HFF-Myc (cell line): ENCODE results near the gene SPRYD3.

Experiments
- DNase-seq: peaks from one replicate; pipeline ENCODE4 v3.0.0-alpha.2; 2011; ENCODE audit warnings: low read depth; ENCODE audit errors: extremely low read depth
- H3K4me3 ChIP-seq: replicated peaks from 2 replicates; pipeline ENCODE4 v1.5.1; 2011; ENCODE audit warnings: low read depth, mild to moderate bottlenecking, control low read depth, low read length
- TF ChIP-seq, protein P1 (sequence below): IDR thresholded peaks from 2 replicates; pipeline ENCODE4 v1.5.1; 2012; ENCODE audit warnings: mild to moderate bottlenecking, low read depth, low read length, control low read depth; ENCODE audit errors: missing control alignments

Gene SPRYD3

GRCh38 chr12:53064613-53065436, 14.4 kb downstream of the SPRYD3 start:
- TF ChIP-seq, protein P1, sequence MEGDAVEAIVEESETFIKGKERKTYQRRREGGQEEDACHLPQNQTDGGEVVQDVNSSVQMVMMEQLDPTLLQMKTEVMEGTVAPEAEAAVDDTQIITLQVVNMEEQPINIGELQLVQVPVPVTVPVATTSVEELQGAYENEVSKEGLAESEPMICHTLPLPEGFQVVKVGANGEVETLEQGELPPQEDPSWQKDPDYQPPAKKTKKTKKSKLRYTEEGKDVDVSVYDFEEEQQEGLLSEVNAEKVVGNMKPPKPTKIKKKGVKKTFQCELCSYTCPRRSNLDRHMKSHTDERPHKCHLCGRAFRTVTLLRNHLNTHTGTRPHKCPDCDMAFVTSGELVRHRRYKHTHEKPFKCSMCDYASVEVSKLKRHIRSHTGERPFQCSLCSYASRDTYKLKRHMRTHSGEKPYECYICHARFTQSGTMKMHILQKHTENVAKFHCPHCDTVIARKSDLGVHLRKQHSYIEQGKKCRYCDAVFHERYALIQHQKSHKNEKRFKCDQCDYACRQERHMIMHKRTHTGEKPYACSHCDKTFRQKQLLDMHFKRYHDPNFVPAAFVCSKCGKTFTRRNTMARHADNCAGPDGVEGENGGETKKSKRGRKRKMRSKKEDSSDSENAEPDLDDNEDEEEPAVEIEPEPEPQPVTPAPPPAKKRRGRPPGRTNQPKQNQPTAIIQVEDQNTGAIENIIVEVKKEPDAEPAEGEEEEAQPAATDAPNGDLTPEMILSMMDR: no peak
- DNase-seq: no peak
- no peak overlapping the region for H3K4me3 ChIP-seq

GRCh38 chr12:53063708-53064612, 15.2 kb downstream of the SPRYD3 start:
- H3K4me3 ChIP-seq: no peak overlapping the region
- DNase-seq: no peak
- TF ChIP-seq, protein P1: no peak

GRCh38 chr12:53062977-53063707, 16.0 kb downstream of the SPRYD3 start:
- no peak overlapping the region for H3K4me3 ChIP-seq
- TF ChIP-seq, protein P1: no peak
- no peak for DNase-seq

DNA sequence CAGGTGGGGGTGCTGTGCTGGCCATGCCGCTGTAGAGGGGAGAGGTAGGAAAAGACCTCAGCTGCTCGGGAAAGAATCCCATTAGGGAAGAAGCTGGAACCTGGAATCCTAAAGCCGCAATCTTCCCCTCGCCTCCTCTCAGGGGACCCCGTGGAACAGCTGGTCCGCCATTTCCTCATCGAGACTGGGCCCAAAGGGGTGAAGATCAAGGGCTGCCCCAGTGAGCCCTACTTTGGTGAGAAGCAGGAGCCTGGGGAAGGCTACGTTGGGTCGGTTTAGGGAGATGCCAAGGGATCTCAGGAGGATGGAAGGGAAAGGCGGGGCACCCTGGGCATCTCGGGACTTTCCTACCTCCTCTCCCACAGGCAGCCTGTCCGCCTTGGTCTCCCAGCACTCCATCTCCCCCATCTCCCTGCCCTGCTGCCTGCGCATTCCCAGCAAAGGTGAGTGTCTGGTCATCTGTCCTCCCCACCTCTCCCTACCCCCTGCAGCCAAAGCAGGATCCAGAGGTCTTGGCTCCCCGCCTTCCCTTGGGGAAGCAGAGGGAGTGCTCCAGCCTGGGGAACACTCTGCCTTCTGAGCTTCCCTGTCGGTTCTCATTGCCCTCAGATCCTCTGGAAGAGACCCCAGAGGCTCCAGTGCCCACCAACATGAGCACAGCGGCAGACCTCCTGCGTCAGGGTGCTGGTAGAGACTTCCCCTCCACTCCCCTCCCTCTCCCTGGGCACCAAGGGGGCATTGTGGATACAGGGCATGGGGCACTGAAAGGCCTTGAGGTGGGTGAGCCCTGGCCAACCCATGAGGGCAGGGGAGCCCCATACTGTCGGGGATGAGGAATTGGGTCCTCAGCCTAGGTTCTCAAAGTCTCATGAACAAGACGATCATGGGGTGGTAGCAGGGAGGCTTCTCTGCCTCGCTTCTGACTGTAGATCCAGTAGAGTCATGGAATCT, 16.9 kb downstream of the SPRYD3 start:
- no peak for DNase-seq
- TF ChIP-seq, protein P1: no peak
- H3K4me3 ChIP-seq: no peak overlapping the region

DNA sequence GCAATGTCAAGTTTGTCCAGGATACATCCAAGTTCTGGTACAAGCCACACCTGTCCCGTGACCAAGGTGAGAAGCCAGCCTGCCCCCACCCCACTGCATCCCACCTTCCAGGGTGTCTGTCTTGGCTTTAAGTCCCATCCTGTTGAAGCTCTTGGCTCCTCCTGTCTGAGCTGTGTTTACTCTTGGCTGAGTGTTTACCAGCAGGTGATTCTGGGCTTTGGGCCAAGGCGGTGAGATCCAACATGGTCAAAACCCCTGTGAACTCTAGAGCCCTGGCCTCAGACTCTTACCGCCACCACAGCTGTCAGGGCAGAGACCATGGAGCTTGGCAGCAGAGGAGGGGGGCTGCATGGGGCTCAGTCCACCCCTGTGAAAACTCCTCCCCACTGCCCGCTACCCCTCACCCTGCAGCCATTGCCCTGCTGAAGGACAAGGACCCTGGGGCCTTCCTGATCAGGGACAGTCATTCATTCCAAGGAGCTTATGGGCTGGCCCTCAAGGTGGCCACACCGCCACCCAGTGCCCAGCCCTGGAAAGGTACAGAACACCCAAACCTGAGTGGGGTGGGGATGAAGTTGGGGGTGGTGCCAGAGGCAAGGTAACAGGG, 17.7 kb downstream of the SPRYD3 start:
- no peak for DNase-seq
- H3K4me3 ChIP-seq: no peak overlapping the region
- TF ChIP-seq, protein P1: no peak
